Activated CD4-positive, alpha-beta T cell treated with anti-CD3 and anti-CD28 coated beads for 36 hours (primary cell): ENCODE results near the gene TPSD1. TPM values are rescaled to one million over a fixed set of nuclear protein-coding genes. Genes with fewer than 3 reads are reported as not detected.

Experiments
- ATAC-seq: fragments of 200-7000 bp; cut with Tn5 transposase; one replicate; pipeline ENCODE4 v1.10.0; 2021; ENCODE audit warnings: mild to moderate bottlenecking, moderate library complexity
- CTCF ChIA-PET: fragments of 350-600 bp; sonication (Branson Sonifier 250); formaldehyde crosslinking; loops from one replicate; lab custom pipeline; 2021; ENCODE audit warnings: antibody characterized with exemption; lab: Charles Lee
- POLR2A ChIA-PET: fragments of 350-600 bp; sonication (Branson Sonifier 250); formaldehyde crosslinking; loops from one replicate; lab custom pipeline; 2021; ENCODE audit warnings: antibody characterized with exemption, inconsistent platforms; lab: Charles Lee
- DNase-seq: peaks from one replicate; pipeline ENCODE4 v3.0.0-alpha.2; 2020
- H3K27ac Mint-ChIP-seq: one replicate; pipeline ENCODE4 v1.8.0; 2021; ENCODE audit warnings: mixed read lengths
- H3K27me3 Mint-ChIP-seq: one replicate; pipeline ENCODE4 v1.8.0; 2021; ENCODE audit warnings: mixed read lengths
- H3K36me3 Mint-ChIP-seq: one replicate; pipeline ENCODE4 v1.8.0; 2021; ENCODE audit warnings: low read depth, mixed read lengths
- H3K4me1 Mint-ChIP-seq: one replicate; pipeline ENCODE4 v1.8.0; 2021; ENCODE audit warnings: mixed read lengths
- H3K4me3 Mint-ChIP-seq: one replicate; pipeline ENCODE4 v1.8.0; 2021; ENCODE audit warnings: mild to moderate bottlenecking, moderate library complexity, mixed read lengths
- H3K9me3 Mint-ChIP-seq: one replicate; pipeline ENCODE4 v1.8.0; 2021; ENCODE audit warnings: low read depth, mixed read lengths
- intact Hi-C, 2 experiments: fragments of 100-400 bp; cut with DNase I in 1 of 2; cut with micrococcal nuclease in 1 of 2; formaldehyde crosslinking; loops; one replicate each; pipeline versions ENCODE4 v1.14.2 to v1.15.1; 2022 to 2024; cut with DNase I, micrococcal nuclease
- total RNA-seq, 2 experiments: library from RNA; stranded (reverse); gene quantifications; one replicate each; pipeline ENCODE4 v1.2.3, GENCODE V29; 2021

Gene TPSD1
- total RNA-seq, 2 experiments from 2014 or later: not detected

DNA sequence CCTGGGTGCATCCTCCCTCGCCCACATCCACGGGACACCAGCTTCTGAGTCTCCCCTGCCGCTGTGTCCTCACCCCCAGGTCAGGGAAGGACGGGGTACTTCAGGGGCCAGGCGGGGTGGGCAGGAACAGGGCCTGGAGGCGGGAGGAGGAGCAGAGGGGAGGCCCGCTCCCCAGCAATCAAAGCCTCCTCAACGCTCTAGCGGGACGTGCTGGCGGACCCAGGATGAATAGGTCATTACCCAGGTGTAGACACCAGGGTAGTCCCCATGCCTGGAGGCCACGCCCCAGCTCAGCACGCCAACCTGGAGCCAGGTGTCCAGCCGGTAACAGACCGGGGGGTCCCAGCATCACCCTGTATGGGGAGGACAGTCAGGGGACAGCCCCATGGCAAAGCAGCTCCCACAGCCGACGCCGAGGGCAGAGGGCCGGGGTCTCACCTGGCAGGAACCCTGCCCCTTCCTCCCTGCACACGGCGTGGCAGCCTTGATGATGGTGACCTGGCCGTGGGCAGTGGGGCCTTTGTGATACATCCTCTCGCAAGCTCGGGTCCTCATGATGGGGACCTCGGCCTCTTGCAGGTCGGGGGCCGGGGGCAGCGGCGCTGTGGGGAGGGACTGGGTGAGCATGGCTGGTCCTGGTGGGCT, 24.2 kb downstream of the TPSD1 start:
- no peak for DNase-seq
- H3K27me3 Mint-ChIP-seq: peaks cover 12% of the 10 kb centered on the region
- no peak overlapping the region for H3K27ac Mint-ChIP-seq
- H3K4me3 Mint-ChIP-seq: no peak overlapping the region
- no peaks in the 10 kb centered on the region for H3K9me3 Mint-ChIP-seq
- H3K36me3 Mint-ChIP-seq: no peaks in the 10 kb centered on the region
- H3K4me1 Mint-ChIP-seq: no peaks in the 10 kb centered on the region
- ChIA-PET CTCF (interaction anchor here (0.6 to 0.8 kb wide), 2 partner anchors 22 to 224 kb away, joined by 3 to 9 read pairs; no protein-coding TSS in a partner anchor), POLR2A (no interaction called here)
- no peak for ATAC-seq
- intact Hi-C loops: no loop called here

DNA sequence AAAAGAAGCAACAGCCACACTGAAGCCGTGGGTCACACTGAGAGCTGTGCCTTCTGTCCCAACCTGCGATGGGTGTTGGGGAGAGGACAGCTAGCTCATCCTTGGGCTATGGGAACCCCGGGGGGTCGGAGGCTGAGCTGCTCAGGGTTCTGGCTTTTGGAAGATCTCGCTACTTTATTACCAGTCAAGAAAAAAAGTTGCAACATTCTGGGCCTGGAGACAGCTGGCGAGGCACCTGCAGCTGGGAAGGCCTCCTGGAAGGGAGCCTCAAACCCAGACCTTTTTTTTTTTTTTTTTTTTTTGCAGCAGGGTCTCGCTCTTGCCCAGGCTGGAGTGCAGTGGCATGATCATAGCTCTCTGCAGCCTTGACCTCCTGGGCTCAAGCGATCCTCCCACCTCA, 24.9 kb downstream of the TPSD1 start:
- intact Hi-C loops: no loop called here
- CTCF ChIA-PET: interaction anchor here (0.8 kb wide), 1 partner anchor 21 kb away, joined by 9 read pairs; no protein-coding TSS in a partner anchor
- ATAC-seq (no peak), DNase-seq (no peak)
- no peak overlapping the region for H3K4me3 Mint-ChIP-seq
- no peaks in the 10 kb centered on the region for H3K36me3 Mint-ChIP-seq
- peaks cover 6% of the 10 kb centered on the region for H3K27me3 Mint-ChIP-seq
- POLR2A ChIA-PET: no interaction called here
- no peaks in the 10 kb centered on the region for H3K9me3 Mint-ChIP-seq
- H3K4me1 Mint-ChIP-seq: no peaks in the 10 kb centered on the region
- no peak overlapping the region for H3K27ac Mint-ChIP-seq

DNA sequence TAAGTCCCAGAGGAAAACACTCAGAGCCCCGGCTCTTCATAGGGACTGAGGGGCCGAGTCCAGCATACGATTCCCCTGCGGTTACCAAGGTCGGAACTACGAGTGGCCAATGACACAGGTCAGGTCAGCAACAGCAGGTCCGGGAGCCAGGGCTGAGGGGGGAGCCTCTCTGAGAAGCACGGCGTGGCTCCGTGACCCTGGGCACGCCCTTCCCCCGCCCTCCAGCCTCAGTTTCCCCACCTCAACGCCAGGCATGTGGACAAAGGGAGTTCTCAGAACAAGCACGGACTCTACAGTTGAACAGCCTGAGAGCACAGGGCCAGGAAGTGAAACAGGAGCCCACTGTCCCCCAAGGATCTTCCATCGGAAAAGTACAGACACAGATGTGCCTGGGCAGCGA, 25.6 kb downstream of the TPSD1 start:
- ChIA-PET POLR2A (no interaction called here), CTCF (no interaction called here)
- Mint-ChIP-seq H3K27me3 (peaks cover 5% of the 10 kb centered on the region), H3K9me3 (no peaks in the 10 kb centered on the region), H3K36me3 (no peaks in the 10 kb centered on the region), H3K4me3 (no peak overlapping the region), H3K27ac (no peak overlapping the region), H3K4me1 (no peaks in the 10 kb centered on the region)
- no peak for DNase-seq
- no peak for ATAC-seq
- intact Hi-C loops: no loop called here

DNA sequence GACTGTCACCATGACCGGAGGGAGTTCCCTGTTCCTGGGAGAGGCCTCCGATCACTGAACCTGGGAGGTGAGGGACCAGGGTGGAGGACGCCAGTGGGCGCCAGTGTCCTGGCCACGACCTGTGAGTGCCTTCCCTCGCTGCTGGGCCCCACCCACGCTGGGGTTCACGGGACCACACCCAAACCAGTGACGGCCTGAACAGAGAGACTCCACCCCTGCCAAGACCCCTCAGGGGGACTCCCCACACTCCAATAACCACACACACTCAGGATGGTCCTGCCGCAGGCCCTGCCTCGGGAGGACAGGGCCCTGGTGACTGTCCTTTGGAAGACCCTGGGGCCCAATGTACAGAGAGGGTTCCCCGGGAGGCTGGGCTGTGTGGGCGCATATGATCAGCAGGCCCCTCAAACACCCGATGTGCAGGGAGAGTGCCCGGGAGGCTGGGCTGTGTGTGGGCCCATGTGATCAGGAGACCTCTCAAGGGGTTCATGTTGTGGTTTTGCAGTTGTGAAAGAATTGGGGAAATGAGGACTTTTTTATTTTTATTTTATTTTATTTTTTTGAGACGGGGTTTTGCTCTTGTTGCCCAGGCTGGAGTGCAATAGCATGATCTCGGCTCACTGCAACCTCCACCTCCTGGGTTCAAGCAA, 26.6 kb downstream of the TPSD1 start:
- POLR2A ChIA-PET: no interaction called here
- H3K36me3 Mint-ChIP-seq: no peaks in the 10 kb centered on the region
- intact Hi-C loops: no loop called here
- H3K27me3 Mint-ChIP-seq: peaks cover 5% of the 10 kb centered on the region
- ATAC-seq (no peak), DNase-seq (no peak)
- H3K4me1 Mint-ChIP-seq: no peaks in the 10 kb centered on the region
- H3K9me3 Mint-ChIP-seq: no peaks in the 10 kb centered on the region
- H3K4me3 Mint-ChIP-seq: no peak overlapping the region
- no peak overlapping the region for H3K27ac Mint-ChIP-seq
- CTCF ChIA-PET: interaction anchor here (0.7 kb wide), 1 partner anchor 20 kb away, joined by 3 read pairs; no protein-coding TSS in a partner anchor

DNA sequence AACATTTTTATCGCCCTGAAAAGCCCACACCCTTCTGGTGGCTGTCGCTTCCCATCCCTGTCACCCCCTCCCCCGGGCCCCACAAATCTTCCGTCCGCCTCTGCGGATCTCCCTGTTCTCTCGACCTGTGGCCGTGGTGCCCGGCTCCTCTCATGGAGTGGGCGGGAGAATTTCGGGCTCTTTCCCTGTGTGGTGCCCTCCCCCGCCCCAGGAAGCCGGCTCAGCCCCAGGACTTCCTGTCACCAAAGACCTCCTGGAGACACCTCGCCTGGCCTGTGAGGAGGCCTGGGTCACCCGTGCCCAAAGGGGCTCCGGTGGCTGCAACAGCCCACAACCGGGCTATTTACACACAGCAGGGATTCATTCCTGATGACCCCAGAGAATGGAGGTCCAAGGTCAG, 27.4 kb downstream of the TPSD1 start:
- no peaks in the 10 kb centered on the region for H3K4me1 Mint-ChIP-seq
- ChIA-PET POLR2A (no interaction called here), CTCF (interaction anchor here (0.7 kb wide), 1 partner anchor 19 kb away, joined by 3 read pairs; no protein-coding TSS in a partner anchor)
- no peak for ATAC-seq
- H3K9me3 Mint-ChIP-seq: no peaks in the 10 kb centered on the region
- H3K27me3 Mint-ChIP-seq: peaks cover 8% of the 10 kb centered on the region
- no peak overlapping the region for H3K27ac Mint-ChIP-seq
- H3K4me3 Mint-ChIP-seq: no peak overlapping the region
- DNase-seq: no peak
- intact Hi-C loops: no loop called here
- no peaks in the 10 kb centered on the region for H3K36me3 Mint-ChIP-seq

DNA sequence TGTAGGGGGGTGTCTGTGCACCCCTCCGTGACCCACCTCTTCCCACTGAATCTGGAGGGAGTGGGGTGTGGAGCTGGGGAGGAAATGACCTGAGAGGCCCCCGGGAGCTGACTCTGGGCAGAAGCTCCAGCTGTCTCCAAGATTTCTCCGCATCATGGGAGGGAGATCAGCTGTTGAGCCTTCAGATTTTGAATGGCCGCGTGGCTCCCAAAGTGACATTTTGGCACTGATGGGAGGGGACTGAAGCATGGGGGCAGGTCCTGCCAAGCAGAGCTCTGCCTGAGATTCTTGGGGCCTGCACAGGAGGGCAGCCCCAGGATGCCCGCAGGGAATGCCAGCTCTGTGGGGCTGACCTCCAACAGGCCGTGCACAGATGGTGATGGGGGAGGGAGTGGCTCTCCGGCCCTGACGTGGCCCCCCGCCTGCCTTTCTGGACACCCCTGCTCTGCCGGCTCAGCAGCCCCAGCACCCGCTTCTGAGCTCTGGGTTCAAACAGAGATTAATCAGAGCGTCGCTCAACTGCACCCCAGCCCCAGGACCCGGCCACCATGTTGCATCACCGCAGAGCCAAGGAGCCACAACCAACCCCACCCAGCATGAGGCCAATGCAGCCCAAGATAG, 28.2 kb downstream of the TPSD1 start:
- Mint-ChIP-seq H3K27ac (no peak overlapping the region), H3K4me1 (no peaks in the 10 kb centered on the region), H3K4me3 (no peak overlapping the region), H3K27me3 (peaks cover 10% of the 10 kb centered on the region), H3K9me3 (no peaks in the 10 kb centered on the region), H3K36me3 (no peaks in the 10 kb centered on the region)
- ChIA-PET CTCF (interaction anchor here (0.6 kb wide), 1 partner anchor 1306 kb away, joined by 3 read pairs; no protein-coding TSS in a partner anchor), POLR2A (no interaction called here)
- intact Hi-C loops: no loop called here
- no peak for ATAC-seq
- DNase-seq: no peak

DNA sequence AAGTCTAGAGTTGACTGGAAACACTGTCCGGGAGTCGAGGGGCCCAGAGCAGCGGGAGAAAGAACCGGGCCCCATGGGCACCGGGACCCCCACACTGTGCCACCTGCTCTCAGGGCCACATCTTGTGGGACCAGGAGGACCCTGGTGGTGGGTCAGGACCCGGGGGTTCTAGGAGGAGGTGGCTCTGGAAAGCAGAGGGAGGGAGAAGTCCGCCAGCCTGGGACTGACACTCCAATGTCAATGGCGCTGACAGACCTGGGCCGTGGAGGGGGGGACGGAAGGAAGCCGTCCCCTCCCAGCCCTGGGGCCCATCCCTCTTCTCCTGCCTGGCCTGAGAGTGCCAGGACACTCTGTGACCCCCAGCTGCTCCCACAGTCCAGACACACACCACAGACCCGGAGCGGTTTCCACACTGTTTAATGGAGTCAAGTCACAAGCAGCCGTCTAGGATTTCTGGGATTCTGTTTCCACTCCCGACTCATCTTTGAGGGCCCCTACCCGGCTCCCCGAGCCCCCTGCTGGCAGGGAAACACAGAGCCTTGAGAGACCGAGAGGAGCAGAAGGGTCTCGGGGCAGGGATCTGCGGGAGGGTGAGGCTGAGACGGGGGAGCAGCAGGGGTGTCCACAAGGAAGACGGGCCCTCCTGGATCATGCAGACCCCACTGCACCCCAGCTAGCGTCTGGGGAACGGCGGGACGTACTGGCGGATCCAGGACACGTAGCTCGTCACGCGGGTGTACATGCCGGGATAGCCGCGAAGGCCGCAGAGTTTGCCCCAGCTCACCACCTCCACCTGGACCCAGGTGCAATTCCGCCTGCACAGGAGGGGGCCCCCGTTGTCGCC, 30.0 kb downstream of the TPSD1 start:
- ATAC-seq (no peak), DNase-seq (no peak)
- POLR2A ChIA-PET: no interaction called here
- H3K4me3 Mint-ChIP-seq: no peak overlapping the region
- H3K9me3 Mint-ChIP-seq: no peaks in the 10 kb centered on the region
- no peak overlapping the region for H3K27ac Mint-ChIP-seq
- peaks cover 23% of the 10 kb centered on the region for H3K27me3 Mint-ChIP-seq
- CTCF ChIA-PET: no interaction called here
- intact Hi-C loops: no loop called here
- no peaks in the 10 kb centered on the region for H3K4me1 Mint-ChIP-seq
- H3K36me3 Mint-ChIP-seq: no peaks in the 10 kb centered on the region

DNA sequence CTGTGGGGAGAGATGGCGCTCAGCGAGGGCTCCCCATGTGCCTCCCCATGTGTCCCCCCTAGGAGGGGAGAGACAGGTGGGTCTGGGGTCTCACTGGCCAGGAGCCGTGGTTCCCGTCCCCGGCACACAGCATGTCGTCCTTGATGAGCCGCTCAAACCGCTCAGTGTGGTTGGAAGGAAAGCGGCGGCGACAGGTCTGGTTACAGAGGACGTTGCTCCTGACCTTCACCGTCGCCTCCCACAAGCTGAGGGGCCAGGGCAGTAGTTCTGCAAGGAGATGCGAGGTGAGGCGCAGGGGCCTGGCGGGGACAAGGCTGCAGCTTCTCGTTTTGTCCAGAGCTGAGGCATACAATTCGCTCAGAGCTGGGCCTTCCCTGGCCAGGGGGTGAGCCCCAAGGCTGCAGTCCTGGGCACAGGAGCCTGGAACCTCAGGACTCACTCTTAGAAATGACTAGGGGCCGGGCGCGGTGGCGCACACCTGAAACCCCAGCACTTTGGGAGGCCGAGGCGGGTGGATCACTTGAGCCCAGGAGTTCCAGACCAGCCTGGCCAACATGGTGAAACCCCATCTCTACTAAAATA, 30.7 kb downstream of the TPSD1 start:
- H3K9me3 Mint-ChIP-seq: no peaks in the 10 kb centered on the region
- intact Hi-C loops: no loop called here
- no peaks in the 10 kb centered on the region for H3K4me1 Mint-ChIP-seq
- ChIA-PET CTCF (no interaction called here), POLR2A (no interaction called here)
- H3K36me3 Mint-ChIP-seq: no peaks in the 10 kb centered on the region
- ATAC-seq (no peak), DNase-seq (no peak)
- H3K27me3 Mint-ChIP-seq: peaks cover 28% of the 10 kb centered on the region
- H3K27ac Mint-ChIP-seq: no peak overlapping the region
- no peak overlapping the region for H3K4me3 Mint-ChIP-seq

DNA sequence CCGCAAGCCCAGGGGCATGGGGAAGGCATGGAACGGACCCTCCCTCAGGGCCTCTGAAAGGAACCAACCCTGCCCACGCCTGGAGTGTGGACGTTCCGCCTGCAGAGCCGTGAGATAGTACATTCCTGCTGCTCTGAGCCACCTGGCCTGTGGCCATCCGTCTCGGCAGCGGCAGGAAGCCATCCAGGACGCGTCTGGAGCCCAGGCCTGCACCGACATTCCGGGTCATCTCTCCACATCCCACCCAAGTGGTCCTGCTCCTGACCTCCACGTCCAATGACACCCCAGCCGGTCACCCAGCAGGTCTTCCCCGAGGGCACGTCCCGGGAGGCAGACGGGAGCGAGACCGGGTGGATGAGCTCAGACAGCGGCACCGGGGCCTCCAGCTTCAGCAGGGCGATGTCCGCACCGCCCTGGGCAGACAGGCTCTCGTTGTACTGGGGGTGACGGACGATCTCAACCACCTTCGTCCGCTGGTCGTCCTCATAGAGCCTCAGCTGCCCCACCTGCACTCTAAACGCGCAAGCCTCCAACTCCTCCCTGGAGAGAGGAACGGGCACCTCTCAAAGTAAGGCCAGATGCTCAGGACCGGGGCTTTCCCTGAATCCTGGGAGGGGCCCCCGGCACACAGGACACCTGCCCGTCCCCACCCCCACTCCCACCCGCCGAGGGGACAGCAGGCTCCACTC, 32.3 kb downstream of the TPSD1 start:
- intact Hi-C loops: no loop called here
- POLR2A ChIA-PET: no interaction called here

DNA sequence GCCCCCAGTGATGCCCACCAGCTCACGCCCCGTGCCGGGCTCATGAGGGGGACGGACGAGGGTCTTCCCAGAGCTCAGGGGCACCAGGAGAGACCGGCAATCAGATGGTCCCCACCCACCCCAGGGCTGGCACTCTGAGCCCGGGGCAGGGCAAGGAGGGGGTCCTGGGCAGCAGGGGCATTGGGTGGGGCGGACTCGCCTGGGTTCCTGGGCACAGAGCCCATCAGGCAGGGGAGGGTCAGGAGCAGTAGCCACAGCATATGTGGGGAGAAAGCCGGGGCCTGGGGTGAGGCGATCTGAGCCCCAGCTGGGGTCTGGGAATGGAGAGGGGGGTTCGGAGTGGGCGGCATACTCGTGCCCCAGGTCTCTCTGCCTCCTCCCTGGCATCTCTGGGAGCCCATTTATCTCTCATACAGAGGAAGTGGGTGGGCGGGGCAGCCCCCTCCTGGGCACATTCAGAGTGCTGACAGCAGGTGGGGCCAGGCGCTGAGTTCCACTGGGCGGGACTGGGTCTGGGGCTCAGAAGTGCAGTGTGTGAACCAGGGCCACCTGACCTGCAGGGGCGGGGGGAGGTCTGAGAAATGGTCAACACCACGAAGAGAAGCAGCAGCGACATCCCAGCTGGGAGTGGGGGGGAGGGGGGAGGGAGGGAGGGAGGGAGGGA, 33.1 kb downstream of the TPSD1 start:
- H3K4me1 Mint-ChIP-seq: no peaks in the 10 kb centered on the region
- H3K9me3 Mint-ChIP-seq: no peaks in the 10 kb centered on the region
- ATAC-seq (peak; percentile 47), DNase-seq (peak; percentile 44)
- H3K4me3 Mint-ChIP-seq: no peak overlapping the region
- ChIA-PET POLR2A (no interaction called here), CTCF (no interaction called here)
- H3K27ac Mint-ChIP-seq: no peak overlapping the region
- peaks cover 34% of the 10 kb centered on the region for H3K27me3 Mint-ChIP-seq
- intact Hi-C loops: no loop called here
- H3K36me3 Mint-ChIP-seq: no peaks in the 10 kb centered on the region

More for the DNA sequence above, 32.3 kb downstream of the TPSD1 start:
- CTCF ChIA-PET: no interaction called here
- H3K4me1 Mint-ChIP-seq: no peaks in the 10 kb centered on the region
- H3K9me3 Mint-ChIP-seq: no peaks in the 10 kb centered on the region
- H3K4me3 Mint-ChIP-seq: no peak overlapping the region
- DNase-seq (no peak), ATAC-seq (no peak)
- no peaks in the 10 kb centered on the region for H3K36me3 Mint-ChIP-seq
- peaks cover 31% of the 10 kb centered on the region for H3K27me3 Mint-ChIP-seq
- no peak overlapping the region for H3K27ac Mint-ChIP-seq
